Kidney (tissue), 22 donors: ENCODE data around the gene TTC39B. TPM values are rescaled to one million over a fixed set of nuclear protein-coding genes. Genes with fewer than 3 reads are reported as not detected.

ENCODE experiments used
- DNase-seq, 5 donors: peaks; one replicate each; pipeline ENCODE4 v3.0.0-alpha.2; 2013 to 2020
- FAIRE-seq: peaks from 2 replicates; lab custom pipeline; 2012; peaks lifted over from hg19 to GRCh38; lab: Jason Lieb, UNC
- H3K27ac ChIP-seq, 2 donors: one replicate each; pipeline ENCODE4 v1.7.0; 2013; ENCODE audit warnings: low read depth in 2 of 2, low read length in 2 of 2, inconsistent platforms in 1 of 2
- H3K27me3 ChIP-seq: one replicate; pipeline ENCODE4 v1.7.1; 2013; ENCODE audit warnings: low read length, inconsistent platforms; ENCODE audit not compliant: control insufficient read depth, insufficient read depth
- H3K36me3 ChIP-seq, 3 donors: one replicate each; pipeline versions ENCODE4 v1.7.0 to v1.7.1; 2013; ENCODE audit warnings: low read length in 3 of 3, control low read depth in 1 of 3, inconsistent platforms in 1 of 3; ENCODE audit not compliant: insufficient read depth in 3 of 3, control insufficient read depth in 2 of 3
- H3K4me1 ChIP-seq, 3 donors: one replicate each; pipeline versions ENCODE4 v1.7.0 to v1.7.1; 2013; ENCODE audit warnings: low read length in 3 of 3, inconsistent platforms in 1 of 3, low read depth in 1 of 3; ENCODE audit not compliant: control insufficient read depth in 2 of 3, insufficient read depth in 2 of 3
- H3K4me3 ChIP-seq, 3 donors: one replicate each; pipeline versions ENCODE4 v1.7.0 to v1.8.1; 2013; ENCODE audit warnings: low read length in 3 of 3, control low read depth in 1 of 3, inconsistent platforms in 1 of 3
- H3K9ac ChIP-seq, 3 donors: one replicate each; pipeline versions ENCODE4 v1.7.0 to v1.7.1; 2013; ENCODE audit warnings: low read length in 3 of 3, control low read depth in 1 of 3, inconsistent platforms in 1 of 3
- H3K9me3 ChIP-seq, 3 donors: one replicate each; pipeline versions ENCODE4 v1.7.0 to v1.7.1; 2013; ENCODE audit warnings: low read length in 3 of 3, control low read depth in 1 of 3, inconsistent platforms in 1 of 3; ENCODE audit not compliant: control insufficient read depth in 2 of 3, insufficient read depth in 1 of 3
- CTCF ChIP-seq: IDR thresholded peaks from 3 replicates; pipeline ENCODE4 v1.5.1; 2012; ENCODE audit warnings: mild to moderate bottlenecking, moderate library complexity, borderline replicate concordance; ENCODE audit not compliant: insufficient read depth; ENCODE audit errors: extremely low read depth
- intact Hi-C: fragments of 100-400 bp; cut with DNase I; formaldehyde crosslinking; loops from one replicate; pipeline ENCODE4 v1.11.1; 2022
- long read RNA-seq, 10 donors: library from polyadenylated mRNA in 1 of 10; unstranded in 1 of 10; transcript quantifications; one replicate each; pipeline ENCODE4 v2.0.0 and lab custom pipeline, GENCODE V29; 2021 to 2026
- polyA plus RNA-seq: library from polyadenylated mRNA; stranded (reverse); fragments of 350-450 nt; fragmentation: Illumina TruSeq; extraction: RNeasy Lipid Tissue Mini Kit (QIAGEN cat#74804); gene quantifications from one replicate; pipeline ENCODE4 v1.2.3, GENCODE V29; 2014; ENCODE audit warnings: low read depth, low replicate concordance; ENCODE audit not compliant: insufficient read depth
- total RNA-seq: library from RNA; stranded (reverse); fragmentation: NEBNext Ultra II Directional; extraction: Animal tissue kit (Norgen Biotek cat#: 25700); gene quantifications from one replicate; pipeline ENCODE4 v1.2.1, GENCODE V29; 2021
- donor health status: control.
- donor health status: control.
- donor health status: control.
- donor health status: control.
- donor health status: control.
- donor health status: DM: yes; HTN: yes; CAD: no.
- donor health status: Normal renal cell carcinoma (clear cell type).

Gene TTC39B
- 22.0 TPM for total RNA-seq
- polyA plus RNA-seq: 4.9 TPM
- long read RNA-seq, donor 1: 0 reads
- long read RNA-seq, donor 2: 0 reads
- long read RNA-seq, donor 3, full-length matches to known transcripts: 1 of 1 reads
- long read RNA-seq, donor 3, partial matches to known transcripts: 0 of 1 reads
- long read RNA-seq, donor 3, other reads (novel, unspliced or antisense): 0 of 1 reads
- long read RNA-seq, donor 4: 0 reads
- long read RNA-seq, donor 5: 0 reads
- long read RNA-seq, donor 6: 0 reads
- long read RNA-seq, donor 7, full-length matches to known transcripts: 4 of 13 reads
- long read RNA-seq, donor 7, partial matches to known transcripts: 1 of 13 reads
- long read RNA-seq, donor 7, other reads (novel, unspliced or antisense): 8 of 13 reads
- long read RNA-seq, donor 8: 0 reads
- long read RNA-seq, donor 9: 0 reads
- long read RNA-seq, donor 10, full-length matches to known transcripts: 1 of 1 reads
- long read RNA-seq, donor 10, partial matches to known transcripts: 0 of 1 reads
- long read RNA-seq, donor 10, other reads (novel, unspliced or antisense): 0 of 1 reads

GRCh38 chr9:15306757-15307522 lies at the start of gene TTC39B:
TTC39B (minus strand) TSS chr9:15307216; CDS start chr9:15307125, 91 bp downstream.
- H3K4me1 ChIP-seq: no peaks in the 10 kb centered on the region
- no peaks in the 10 kb centered on the region for H3K36me3 ChIP-seq
- H3K4me3 ChIP-seq: peak within 1 kb of the TSS; percentile 71 to 93 (median 72)
- H3K27ac ChIP-seq: peak within 1 kb of the TSS; percentile 86 to 89
- intact Hi-C loops: no loop called here
- peak within 1 kb of the TSS; percentile 44 to 87 (median 61) for H3K9ac ChIP-seq
- H3K27me3 ChIP-seq: no peaks in the 10 kb centered on the region
- peak; percentile 6 for TF ChIP-seq CTCF
- peak; percentile 96 to 98 (median 97) for DNase-seq
- no peak for FAIRE-seq
- no peaks in the 10 kb centered on the region for H3K9me3 ChIP-seq

- Histone ChIP-seq H3K27me3 (no peaks in the 10 kb centered on the region), H3K27ac (no peak overlapping the region), H3K4me3 (no peak overlapping the region), H3K9me3 (no peaks in the 10 kb centered on the region), H3K4me1 (peaks cover 0 to 7% (median 0%) of the 10 kb centered on the region in 3 donors), H3K36me3 (no peaks in the 10 kb centered on the region), H3K9ac (no peak overlapping the region)
- no peak for TF ChIP-seq CTCF
- intact Hi-C loops: no loop called here
- DNase-seq (no peak), FAIRE-seq (no peak)
These were observed 48.7 kb upstream of the TTC39B start for GRCh38 chr9:15355669-15356068.

DNA sequence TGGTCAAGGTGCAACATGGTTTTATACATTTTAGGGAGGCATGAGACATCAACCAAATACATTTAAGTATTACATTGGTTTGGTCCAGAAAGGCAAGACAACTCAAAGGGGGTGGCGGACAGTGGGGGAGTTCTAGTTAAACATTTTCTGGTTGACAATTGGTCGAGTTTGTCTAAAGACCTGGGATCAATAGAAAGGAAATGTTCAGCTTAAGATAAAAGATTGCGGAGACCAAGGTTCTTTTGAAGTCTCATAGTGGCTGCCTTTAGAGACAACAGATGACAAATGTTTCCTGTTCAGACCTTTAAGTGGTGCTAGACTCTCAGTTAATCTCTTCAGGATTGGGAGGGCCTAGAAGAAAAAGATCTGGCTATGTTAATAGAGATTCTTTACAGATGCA lies 47.7 kb upstream of the TTC39B start:
- TF ChIP-seq CTCF: no peak
- Histone ChIP-seq H3K27me3 (no peaks in the 10 kb centered on the region), H3K27ac (no peak overlapping the region), H3K4me3 (no peak overlapping the region), H3K9me3 (no peaks in the 10 kb centered on the region), H3K36me3 (no peaks in the 10 kb centered on the region), H3K9ac (no peak overlapping the region), H3K4me1 (peaks cover 0 to 7% (median 0%) of the 10 kb centered on the region in 3 donors)
- peak in 1 of 5 donors; percentile 19 for DNase-seq
- intact Hi-C loops: no loop called here
- FAIRE-seq: no peak
